Measurements from ENCODE around the gene ZMPSTE24. TPM values are rescaled to one million over a fixed set of nuclear protein-coding genes. Genes with fewer than 3 reads are reported as not detected.

Gene ZMPSTE24
- total RNA-seq, 4 donors from 2014 or later = 3.4 to 40.8 (median 23.7) TPM

DNA sequence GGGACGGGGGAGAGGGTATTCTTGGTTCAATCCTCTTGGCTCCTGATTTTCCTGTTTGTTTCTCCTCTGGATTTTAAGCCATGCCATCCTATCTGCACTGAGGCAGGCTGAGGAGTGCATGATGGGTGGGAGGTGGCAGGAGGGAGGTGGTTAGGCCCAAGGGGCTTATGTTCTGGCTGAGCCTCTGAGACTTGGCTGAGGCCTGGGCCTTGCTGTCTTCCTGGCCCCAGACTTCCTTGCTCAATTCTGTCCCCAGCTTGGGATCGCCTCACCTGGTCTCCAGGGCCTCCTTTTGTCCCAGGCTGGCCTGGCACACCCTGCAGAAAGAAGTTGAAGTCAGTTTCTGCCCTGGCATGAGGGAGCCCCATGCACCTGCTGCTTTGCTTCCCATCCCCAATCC is 47.8 kb downstream of the ZMPSTE24 start:
- Histone ChIP-seq H3K4me1 (no peaks in the 10 kb centered on the region), H3K27ac (no peak overlapping the region), H3K27me3 (no peaks in the 10 kb centered on the region), H3K4me3 (no peak overlapping the region), H3K36me3 (no peaks in the 10 kb centered on the region), H3K9me3 (no peaks in the 10 kb centered on the region)
- DNase-seq = no peak
- WGBS, 2 donors (ENCODE audit: low coverage in 1 of 2) = 85% methylated on average over 2 of the region's 2 CpGs; no CpG with 5 or more reads in 1 of the 2 donors
- no peak for TF ChIP-seq POLR2AphosphoS5 (IDR thresholded peaks at IDR 0.05)
- TF ChIP-seq POLR2A (IDR thresholded peaks at IDR 0.05) = no peak
- TF ChIP-seq, protein P1, sequence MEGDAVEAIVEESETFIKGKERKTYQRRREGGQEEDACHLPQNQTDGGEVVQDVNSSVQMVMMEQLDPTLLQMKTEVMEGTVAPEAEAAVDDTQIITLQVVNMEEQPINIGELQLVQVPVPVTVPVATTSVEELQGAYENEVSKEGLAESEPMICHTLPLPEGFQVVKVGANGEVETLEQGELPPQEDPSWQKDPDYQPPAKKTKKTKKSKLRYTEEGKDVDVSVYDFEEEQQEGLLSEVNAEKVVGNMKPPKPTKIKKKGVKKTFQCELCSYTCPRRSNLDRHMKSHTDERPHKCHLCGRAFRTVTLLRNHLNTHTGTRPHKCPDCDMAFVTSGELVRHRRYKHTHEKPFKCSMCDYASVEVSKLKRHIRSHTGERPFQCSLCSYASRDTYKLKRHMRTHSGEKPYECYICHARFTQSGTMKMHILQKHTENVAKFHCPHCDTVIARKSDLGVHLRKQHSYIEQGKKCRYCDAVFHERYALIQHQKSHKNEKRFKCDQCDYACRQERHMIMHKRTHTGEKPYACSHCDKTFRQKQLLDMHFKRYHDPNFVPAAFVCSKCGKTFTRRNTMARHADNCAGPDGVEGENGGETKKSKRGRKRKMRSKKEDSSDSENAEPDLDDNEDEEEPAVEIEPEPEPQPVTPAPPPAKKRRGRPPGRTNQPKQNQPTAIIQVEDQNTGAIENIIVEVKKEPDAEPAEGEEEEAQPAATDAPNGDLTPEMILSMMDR (IDR thresholded peaks at IDR 0.05) = no peak
- no peak for TF ChIP-seq EP300 (IDR thresholded peaks at IDR 0.05; ENCODE audit: low read depth)
- intact Hi-C loops (cut with DNase I; ENCODE audit: low total_unique reads) = no loop called here
- in situ Hi-C loops (cut with MboI; ENCODE audit: low pct_ligation_motif_present in 1 of 4, low pct_unique_long_range_greater_than_20kb in 1 of 4, low sequenced_read_pairs in 3 of 4) = no loop called here

DNA sequence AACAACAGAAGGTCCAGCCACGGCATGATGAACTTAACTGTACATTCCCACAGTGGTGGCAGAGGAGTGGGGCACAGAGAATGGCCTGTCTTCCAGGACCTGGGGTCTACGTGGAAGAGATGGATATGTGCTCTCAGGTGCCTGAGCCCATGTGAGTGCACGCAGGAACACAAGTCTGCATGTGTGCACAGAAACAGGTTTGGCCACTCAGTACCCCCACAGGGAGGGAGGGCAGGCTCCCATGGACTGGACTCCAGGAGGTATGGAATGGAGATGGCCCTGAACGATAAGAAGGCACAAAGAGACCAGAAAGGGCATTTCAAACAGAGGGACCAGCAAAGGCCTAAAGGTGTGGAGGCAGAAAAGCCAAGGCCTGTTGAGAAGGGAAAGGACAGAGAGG is 48.3 kb downstream of the ZMPSTE24 start:
- no peaks in the 10 kb centered on the region for H3K36me3 ChIP-seq
- 92% methylated on average over 4 of the region's 4 CpGs; no CpG with 5 or more reads in 1 of the 2 donors for WGBS, 2 donors (ENCODE audit: low coverage in 1 of 2)
- H3K9me3 ChIP-seq = no peaks in the 10 kb centered on the region
- H3K27ac ChIP-seq = no peak overlapping the region
- no peak for TF ChIP-seq EP300 (IDR thresholded peaks at IDR 0.05; ENCODE audit: low read depth)
- TF ChIP-seq, protein P1 (IDR thresholded peaks at IDR 0.05) = no peak
- TF ChIP-seq POLR2AphosphoS5 (IDR thresholded peaks at IDR 0.05) = no peak
- no peak for TF ChIP-seq POLR2A (IDR thresholded peaks at IDR 0.05)
- no peaks in the 10 kb centered on the region for H3K27me3 ChIP-seq
- H3K4me3 ChIP-seq = no peak overlapping the region
- intact Hi-C loops (cut with DNase I; ENCODE audit: low total_unique reads) (no loop called here), in situ Hi-C loops (cut with MboI; ENCODE audit: low pct_ligation_motif_present in 1 of 4, low pct_unique_long_range_greater_than_20kb in 1 of 4, low sequenced_read_pairs in 3 of 4) (no loop called here)
- no peak for DNase-seq
- no peaks in the 10 kb centered on the region for H3K4me1 ChIP-seq

DNA sequence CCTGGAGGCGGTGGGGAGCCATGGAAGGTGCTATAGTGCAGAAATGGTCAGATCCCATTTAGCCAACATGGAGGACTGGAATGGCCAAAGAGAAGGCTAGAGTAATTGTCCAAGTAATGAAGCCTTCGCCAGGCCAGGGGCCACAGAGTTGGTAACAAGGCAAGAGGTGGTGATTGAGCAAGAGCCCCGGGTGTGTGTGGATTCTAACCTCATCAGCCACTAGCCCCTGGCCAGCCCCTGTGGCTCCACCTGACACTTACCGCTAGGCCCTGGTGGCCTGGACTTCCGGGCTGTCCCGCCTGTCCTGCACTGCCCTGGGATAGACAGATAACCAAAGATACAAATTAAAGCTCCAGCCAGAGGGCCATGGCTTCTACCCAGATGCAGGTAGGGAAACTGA is 49.1 kb downstream of the ZMPSTE24 start:
- intact Hi-C loops (cut with DNase I; ENCODE audit: low total_unique reads) = no loop called here
- TF ChIP-seq, protein P1 (IDR thresholded peaks at IDR 0.05) = no peak
- TF ChIP-seq POLR2AphosphoS5 (IDR thresholded peaks at IDR 0.05) (no peak), EP300 (IDR thresholded peaks at IDR 0.05; ENCODE audit: low read depth) (no peak), POLR2A (IDR thresholded peaks at IDR 0.05) (no peak)
- Histone ChIP-seq H3K27ac (no peak overlapping the region), H3K4me1 (peaks cover 0 to 3% (median under 1%) of the 10 kb centered on the region in 4 donors), H3K36me3 (no peaks in the 10 kb centered on the region), H3K9me3 (no peaks in the 10 kb centered on the region), H3K4me3 (no peak overlapping the region), H3K27me3 (no peaks in the 10 kb centered on the region)
- no peak for DNase-seq
- in situ Hi-C loops (cut with MboI; ENCODE audit: low pct_ligation_motif_present in 1 of 4, low pct_unique_long_range_greater_than_20kb in 1 of 4, low sequenced_read_pairs in 3 of 4) = no loop called here
- WGBS, 2 donors (ENCODE audit: low coverage in 1 of 2) = 95% methylated on average over 6 of the region's 6 CpGs; no CpG with 5 or more reads in 1 of the 2 donors

- in situ Hi-C loops (cut with MboI; ENCODE audit: low pct_ligation_motif_present in 1 of 4, low pct_unique_long_range_greater_than_20kb in 1 of 4, low sequenced_read_pairs in 3 of 4) = no loop called here
- no peaks in the 10 kb centered on the region for H3K36me3 ChIP-seq
Measured at GRCh38 chr1:40308036-40308727, 50.1 kb downstream of the ZMPSTE24 start.

More at GRCh38 chr1:40308036-40308727, 50.1 kb downstream of the ZMPSTE24 start:
- Histone ChIP-seq H3K9me3 (no peaks in the 10 kb centered on the region), H3K4me1 (peaks cover 0 to 10% (median 4%) of the 10 kb centered on the region in 4 donors), H3K27me3 (no peaks in the 10 kb centered on the region), H3K4me3 (no peak overlapping the region), H3K27ac (no peak overlapping the region)
- no peak for DNase-seq
- 67 to 77% methylated on average over 1 to 6 of the region's 6 CpGs for WGBS, 2 donors (ENCODE audit: low coverage in 1 of 2)
- intact Hi-C loops (cut with DNase I; ENCODE audit: low total_unique reads) = no loop called here
- TF ChIP-seq POLR2A (IDR thresholded peaks at IDR 0.05) (no peak), POLR2AphosphoS5 (IDR thresholded peaks at IDR 0.05) (no peak), EP300 (IDR thresholded peaks at IDR 0.05; ENCODE audit: low read depth) (no peak)
- TF ChIP-seq, protein P1 (IDR thresholded peaks at IDR 0.05) = no peak
